ENCODE data around the gene ADAM33.

- no peak for TF ChIP-seq CTCF (IDR thresholded peaks at IDR 0.05)
- no peak for TF ChIP-seq POLR2A (IDR thresholded peaks at IDR 0.05)
These were observed 1.8 kb downstream of the ADAM33 start for GRCh38 chr20:3679749-3680700.

Measured in right lobe of liver (tissue), 4 donors.